Tibial nerve (tissue), 4 donors: ENCODE measurements around the gene LTC4S.

Experiments
- EP300 ChIP-seq, 2 donors: sonication (generic); formaldehyde crosslinking; IDR thresholded peaks; one replicate each; pipeline ENCODE4 v1.6.1; 2017; ENCODE audit warnings: antibody characterized with exemption in 2 of 2, mild to moderate bottlenecking in 1 of 2
- POLR2A ChIP-seq, 2 donors: fragments of 450-650 bp; IDR thresholded peaks; one replicate each; pipeline ENCODE4 v1.6.1; 2017; ENCODE audit warnings: antibody characterized with exemption in 2 of 2, mild to moderate bottlenecking in 2 of 2, moderate library complexity in 2 of 2
- TF ChIP-seq, protein P1 (sequence below), 5 experiments: fragments of 200-600 bp in 3 of 5; fragments of 450-650 bp in 2 of 5; sonication (generic) in 3 of 5; IDR thresholded peaks; one replicate each; pipeline ENCODE4 v1.5.1; 2016 to 2019; ENCODE audit warnings: antibody characterized with exemption in 5 of 5, mild to moderate bottlenecking in 3 of 5, moderate library complexity in 2 of 5

DNA sequence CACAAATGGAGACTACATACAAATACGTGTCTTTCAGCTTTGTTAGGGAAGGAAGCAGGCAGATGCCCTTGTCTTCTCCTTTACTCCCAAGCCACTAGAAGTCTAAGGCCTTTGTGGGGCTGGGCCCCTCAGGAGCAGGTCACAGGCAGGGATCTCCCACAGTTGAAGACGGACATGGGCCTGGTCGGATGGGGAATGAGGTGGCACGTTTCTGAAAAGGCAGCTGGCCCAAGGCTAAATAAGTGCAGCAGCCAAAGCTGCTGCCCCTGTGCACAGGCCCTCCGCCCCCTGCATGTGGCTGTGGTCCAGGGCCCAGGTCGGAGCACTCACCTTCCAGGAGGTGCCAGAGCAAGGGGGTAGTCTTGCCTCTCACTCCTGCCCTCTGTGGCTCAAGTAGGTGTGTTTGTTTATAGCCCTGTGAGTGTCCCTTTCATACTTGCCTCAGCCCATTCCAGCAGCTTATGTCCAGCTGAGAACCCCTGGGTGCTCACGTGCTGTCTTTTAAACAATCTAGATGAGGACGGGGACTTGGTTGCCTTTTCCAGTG is 28.7 kb downstream of the LTC4S start:
- TF ChIP-seq, protein P1, sequence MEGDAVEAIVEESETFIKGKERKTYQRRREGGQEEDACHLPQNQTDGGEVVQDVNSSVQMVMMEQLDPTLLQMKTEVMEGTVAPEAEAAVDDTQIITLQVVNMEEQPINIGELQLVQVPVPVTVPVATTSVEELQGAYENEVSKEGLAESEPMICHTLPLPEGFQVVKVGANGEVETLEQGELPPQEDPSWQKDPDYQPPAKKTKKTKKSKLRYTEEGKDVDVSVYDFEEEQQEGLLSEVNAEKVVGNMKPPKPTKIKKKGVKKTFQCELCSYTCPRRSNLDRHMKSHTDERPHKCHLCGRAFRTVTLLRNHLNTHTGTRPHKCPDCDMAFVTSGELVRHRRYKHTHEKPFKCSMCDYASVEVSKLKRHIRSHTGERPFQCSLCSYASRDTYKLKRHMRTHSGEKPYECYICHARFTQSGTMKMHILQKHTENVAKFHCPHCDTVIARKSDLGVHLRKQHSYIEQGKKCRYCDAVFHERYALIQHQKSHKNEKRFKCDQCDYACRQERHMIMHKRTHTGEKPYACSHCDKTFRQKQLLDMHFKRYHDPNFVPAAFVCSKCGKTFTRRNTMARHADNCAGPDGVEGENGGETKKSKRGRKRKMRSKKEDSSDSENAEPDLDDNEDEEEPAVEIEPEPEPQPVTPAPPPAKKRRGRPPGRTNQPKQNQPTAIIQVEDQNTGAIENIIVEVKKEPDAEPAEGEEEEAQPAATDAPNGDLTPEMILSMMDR (IDR thresholded peaks at IDR 0.05): no peak
- TF ChIP-seq POLR2A (IDR thresholded peaks at IDR 0.05): no peak
- TF ChIP-seq EP300 (IDR thresholded peaks at IDR 0.05): no peak
